Upper lobe of left lung (tissue), 4 donors: Measurements from ENCODE around the gene GRIN2A.

ENCODE experiments used
- EP300 ChIP-seq, 4 donors: sonication (generic); formaldehyde crosslinking; IDR thresholded peaks; one replicate each; pipeline ENCODE4 v1.5.1; 2017; ENCODE audit warnings: antibody characterized with exemption in 4 of 4, control low read depth in 2 of 4
- POLR2A ChIP-seq, 4 donors: fragments of 450-650 bp; IDR thresholded peaks; one replicate each; pipeline ENCODE4 v1.5.1; 2016 to 2017; ENCODE audit warnings: antibody characterized with exemption in 4 of 4, mild to moderate bottlenecking in 2 of 4
- POLR2AphosphoS5 ChIP-seq, 2 donors: sonication (generic); formaldehyde crosslinking; IDR thresholded peaks; one replicate each; pipeline ENCODE4 v1.5.1; 2017; ENCODE audit warnings: antibody characterized with exemption in 2 of 2
- TF ChIP-seq, protein P1 (sequence below), 6 experiments: fragments of 450-650 bp in 4 of 6; fragments of 200-600 bp in 2 of 6; sonication (generic) in 2 of 6; IDR thresholded peaks; one replicate each; pipeline ENCODE4 v1.5.1; 2016 to 2019; ENCODE audit warnings: antibody characterized with exemption in 6 of 6

GRCh38 chr16:9808210-9808609 is 374.0 kb downstream of the GRIN2A start:
- no peak for TF ChIP-seq EP300 (IDR thresholded peaks at IDR 0.05)
- TF ChIP-seq, protein P1, sequence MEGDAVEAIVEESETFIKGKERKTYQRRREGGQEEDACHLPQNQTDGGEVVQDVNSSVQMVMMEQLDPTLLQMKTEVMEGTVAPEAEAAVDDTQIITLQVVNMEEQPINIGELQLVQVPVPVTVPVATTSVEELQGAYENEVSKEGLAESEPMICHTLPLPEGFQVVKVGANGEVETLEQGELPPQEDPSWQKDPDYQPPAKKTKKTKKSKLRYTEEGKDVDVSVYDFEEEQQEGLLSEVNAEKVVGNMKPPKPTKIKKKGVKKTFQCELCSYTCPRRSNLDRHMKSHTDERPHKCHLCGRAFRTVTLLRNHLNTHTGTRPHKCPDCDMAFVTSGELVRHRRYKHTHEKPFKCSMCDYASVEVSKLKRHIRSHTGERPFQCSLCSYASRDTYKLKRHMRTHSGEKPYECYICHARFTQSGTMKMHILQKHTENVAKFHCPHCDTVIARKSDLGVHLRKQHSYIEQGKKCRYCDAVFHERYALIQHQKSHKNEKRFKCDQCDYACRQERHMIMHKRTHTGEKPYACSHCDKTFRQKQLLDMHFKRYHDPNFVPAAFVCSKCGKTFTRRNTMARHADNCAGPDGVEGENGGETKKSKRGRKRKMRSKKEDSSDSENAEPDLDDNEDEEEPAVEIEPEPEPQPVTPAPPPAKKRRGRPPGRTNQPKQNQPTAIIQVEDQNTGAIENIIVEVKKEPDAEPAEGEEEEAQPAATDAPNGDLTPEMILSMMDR (IDR thresholded peaks at IDR 0.05) = no peak
- no peak for TF ChIP-seq POLR2A (IDR thresholded peaks at IDR 0.05)
- TF ChIP-seq POLR2AphosphoS5 (IDR thresholded peaks at IDR 0.05) = no peak
